HG03565 (cell line): ENCODE measurements around the gene ZC3H13.

Source experiments
- ATAC-seq: cut with Tn5 transposase; IDR thresholded peaks from one replicate; pipeline ENCODE4 v1.9.1; 2021; ENCODE audit warnings: mild to moderate bottlenecking, moderate library complexity; ENCODE audit not compliant: unreplicated experiment

The ZC3H13 gene

DNA sequence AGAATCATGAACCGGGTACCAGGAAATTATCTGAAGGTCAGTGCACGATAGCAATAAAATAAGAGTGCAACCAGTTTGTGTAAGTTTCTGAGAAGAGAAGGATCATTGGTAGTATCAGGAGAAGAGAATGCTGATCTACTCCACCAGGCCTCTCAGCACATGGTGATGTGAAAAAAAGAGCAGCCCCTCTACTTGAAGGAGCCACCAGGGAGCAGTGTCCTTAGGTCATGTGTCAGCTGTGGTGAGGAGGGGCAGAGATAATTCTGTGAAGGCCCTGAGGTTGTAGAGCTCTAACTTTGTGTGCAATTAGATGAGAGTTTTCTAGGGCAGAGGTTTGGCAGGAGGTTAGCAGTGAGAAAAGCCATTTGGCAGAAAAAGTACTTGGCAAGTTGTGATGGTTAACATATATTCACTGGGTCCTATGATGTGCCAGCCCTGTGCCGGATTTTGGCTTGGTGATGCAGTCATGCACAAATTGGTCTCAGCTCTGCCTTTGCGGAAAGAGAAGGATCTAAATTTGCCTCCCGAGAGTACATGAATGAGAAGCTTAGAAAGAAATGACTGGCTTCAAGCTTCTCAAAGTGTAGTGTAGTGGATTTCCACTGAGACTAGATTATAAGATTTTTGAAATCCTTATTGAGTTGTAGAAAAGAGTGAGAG is 19.2 kb upstream of the ZC3H13 start:
- peak; percentile 84 for ATAC-seq

DNA sequence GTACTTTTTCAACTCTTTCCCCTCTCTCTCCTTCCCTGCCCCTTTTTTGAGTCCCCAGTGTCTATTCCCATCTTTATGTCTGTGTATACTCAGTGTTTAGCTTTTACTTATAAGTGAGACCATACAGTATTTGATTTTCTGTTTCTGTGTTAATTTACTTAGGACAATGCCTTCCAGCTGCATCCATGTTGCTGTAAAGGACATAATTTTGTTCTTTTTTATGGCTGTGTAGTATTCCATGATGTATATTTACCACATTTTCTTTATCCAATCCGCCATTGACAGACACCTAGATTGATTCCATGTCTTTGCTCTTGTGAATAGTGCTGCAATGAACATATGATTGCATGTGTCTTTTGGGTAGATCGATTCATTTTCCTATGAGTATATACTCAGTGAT is 10.7 kb upstream of the ZC3H13 start:
- no peak for ATAC-seq

DNA sequence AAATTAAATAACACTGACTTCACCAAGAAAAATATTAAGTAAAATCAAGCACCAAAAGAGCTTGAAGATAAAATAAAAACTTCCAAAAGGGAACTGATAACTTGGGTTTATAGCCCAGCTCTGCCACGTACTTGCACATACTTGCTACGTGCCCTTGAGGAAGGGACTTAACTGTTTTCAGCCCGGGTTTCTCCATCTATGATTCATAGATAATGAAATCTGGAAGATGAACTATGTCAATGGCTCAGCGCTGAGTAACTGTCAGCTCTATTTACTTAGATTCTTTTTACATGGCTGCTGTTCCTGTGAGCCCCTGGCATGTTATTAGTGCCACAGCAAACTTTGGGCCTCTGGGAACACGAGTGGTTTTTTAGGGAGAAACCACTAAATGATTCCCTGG is 9.6 kb upstream of the ZC3H13 start:
- ATAC-seq = no peak

DNA sequence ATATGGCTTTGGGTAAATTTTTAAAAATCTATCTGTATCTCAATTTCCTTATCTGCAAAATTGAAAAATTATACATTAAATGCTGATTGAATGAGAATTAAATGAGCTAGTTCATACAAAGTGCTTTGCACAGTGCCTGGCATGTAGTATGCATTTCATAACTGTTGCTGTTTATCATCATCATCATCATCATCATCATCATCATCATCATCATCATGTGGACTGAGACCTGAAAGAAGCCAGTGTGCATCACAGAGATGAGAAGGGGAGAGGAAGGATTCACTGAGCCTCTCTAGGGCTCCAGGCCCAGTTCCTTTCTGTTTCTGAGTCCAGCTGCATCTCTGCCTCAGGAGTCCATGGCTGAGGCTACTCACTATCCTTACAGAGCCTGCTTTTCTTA is 6.9 kb upstream of the ZC3H13 start:
- ATAC-seq = no peak

DNA sequence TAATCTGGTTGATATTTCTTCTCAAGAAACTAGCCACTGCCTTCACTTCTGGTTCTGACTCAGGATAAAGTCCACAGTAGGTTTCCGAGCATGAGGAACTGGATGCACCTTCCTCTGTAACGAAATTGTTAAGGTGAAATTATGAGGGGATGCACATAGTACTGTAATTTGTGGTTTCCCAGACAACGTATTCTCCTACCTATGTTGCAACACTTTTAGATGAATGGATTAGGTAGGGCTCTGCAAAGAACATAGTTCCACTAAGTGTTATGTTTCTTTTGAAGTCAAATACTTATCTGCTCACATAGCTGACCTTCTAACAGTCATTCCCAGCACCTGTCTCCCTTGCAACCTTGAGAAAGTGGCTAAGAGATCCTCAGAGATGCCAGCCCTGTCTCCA is 5.7 kb upstream of the ZC3H13 start:
- ATAC-seq = no peak

DNA sequence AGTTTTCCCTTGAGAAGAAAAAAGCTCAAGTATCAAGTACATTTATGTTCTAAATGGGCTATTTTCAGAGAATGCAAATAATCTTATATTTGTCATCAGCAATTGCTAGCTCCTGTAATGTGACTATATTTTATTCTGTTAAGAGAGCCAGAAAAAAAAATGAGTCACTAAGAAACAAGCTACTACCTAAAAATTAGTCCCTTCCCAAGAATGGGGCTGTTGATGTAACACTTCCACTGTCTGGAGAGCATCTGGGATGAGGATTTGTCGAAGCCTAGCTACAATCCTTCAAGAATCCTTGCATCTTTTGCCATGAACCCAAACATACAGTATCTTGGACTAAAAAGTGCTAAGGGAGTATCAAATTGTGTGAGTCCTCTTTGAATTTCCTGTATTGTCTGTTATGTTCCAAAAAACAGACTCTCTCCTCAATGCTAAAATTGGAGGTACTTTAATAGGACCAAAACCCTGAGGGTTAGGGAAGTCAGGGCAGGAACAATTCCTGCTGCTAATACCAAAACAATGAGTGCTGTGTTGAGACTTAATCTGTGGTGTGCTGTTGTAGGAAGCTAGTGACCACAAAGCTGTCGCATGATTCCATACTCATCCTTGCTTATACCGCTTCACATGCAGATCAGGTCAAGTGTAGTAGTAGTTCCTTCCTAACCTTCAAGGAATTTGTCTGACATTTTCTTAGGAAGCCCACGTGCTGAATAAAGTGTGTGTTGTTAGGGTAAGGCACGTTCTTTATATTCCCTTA is 4.9 kb upstream of the ZC3H13 start:
- no peak for ATAC-seq

DNA sequence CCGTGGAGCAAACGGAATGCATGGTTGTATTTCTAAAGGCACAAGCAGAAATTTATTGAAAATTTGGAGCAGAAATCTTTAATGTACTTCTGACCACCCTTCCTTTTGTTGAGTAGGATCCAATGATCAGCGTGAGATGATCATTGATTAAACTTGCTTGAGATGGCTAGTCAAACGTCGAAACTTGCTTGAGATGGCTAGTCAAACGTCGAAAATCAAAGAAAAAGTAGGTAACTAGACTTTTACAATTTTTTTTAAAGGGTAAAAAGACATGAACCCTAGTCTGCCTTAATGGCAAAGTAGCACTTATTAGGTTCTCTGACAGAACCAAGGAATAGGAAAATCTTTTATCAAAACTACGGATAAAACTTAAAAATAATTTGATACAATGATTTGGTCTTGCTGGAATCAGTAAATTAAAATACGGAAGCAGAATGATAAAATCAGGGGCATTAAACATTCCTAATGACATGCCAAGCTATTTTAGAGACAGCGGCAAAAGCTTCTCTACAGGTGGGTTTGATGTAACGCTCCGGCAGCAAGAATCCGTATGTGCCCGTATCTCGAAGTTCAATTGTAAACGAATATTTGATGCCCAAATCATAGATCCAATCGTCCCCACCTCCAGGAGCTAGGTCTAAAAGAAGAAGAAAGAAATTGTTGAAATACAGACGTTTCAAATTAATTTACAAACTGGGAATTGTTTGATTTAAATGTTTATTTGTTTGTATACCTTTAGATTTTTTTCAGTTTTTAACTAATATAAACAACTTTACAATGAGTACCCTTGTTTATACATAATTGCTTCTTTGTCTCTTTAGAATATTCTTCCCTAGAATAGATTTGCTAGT is 841 bp upstream of the ZC3H13 start:
- ATAC-seq = no peak

DNA sequence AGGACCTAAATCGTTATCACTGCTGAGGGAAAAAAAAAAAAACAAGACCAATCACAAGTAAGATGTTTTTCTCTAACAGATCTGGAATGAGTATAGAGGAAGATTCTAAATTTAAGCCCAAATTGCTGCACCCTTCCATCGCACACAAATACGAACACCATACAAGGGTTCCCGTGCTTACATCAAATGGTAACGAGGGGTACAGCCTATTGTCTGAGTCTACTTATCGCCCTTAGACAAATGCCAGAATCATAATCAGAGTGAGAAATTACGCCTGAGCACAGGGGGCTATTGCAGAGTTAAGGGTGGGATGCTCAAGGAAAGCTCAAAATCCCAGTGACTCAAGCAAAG is 603 bp downstream of the ZC3H13 start:
- ATAC-seq = no peak

DNA sequence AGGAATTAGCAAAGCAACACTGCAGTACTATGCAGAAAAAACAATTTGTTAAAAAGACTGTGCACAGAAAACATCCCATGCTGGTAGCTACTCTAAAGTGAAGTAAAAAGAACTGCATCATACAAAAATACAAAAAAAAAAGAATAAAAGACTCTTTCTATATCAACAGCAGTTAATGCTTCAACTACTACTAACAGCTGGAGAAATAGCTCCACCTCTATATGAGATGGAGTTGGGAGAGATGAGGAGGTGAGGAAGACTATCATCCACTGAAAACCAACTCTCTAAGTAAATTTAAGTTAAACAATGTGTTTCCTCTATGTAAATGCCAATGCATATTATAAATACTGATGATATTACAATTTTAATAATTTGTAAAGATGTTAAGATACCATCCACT is 1.8 kb downstream of the ZC3H13 start:
- ATAC-seq = no peak

DNA sequence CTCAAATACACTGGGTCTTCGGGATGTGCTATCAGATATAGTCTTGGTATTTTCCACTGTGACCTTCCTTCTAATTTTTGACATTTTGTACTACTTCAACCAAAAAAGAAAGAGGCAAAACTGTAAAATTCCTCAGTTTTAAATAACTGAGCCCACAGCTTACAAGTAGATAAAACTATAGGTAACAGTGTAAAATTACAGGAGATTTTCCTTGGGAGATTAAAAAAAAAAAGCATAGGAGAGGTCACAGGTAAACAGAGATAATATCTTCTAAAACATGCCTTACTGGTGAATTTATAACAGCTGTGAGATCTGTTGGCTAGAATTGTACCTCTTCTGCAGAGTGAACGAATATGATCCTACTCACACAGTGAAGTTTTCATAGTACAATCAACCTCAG is 7.1 kb downstream of the ZC3H13 start:
- ATAC-seq = no peak

DNA sequence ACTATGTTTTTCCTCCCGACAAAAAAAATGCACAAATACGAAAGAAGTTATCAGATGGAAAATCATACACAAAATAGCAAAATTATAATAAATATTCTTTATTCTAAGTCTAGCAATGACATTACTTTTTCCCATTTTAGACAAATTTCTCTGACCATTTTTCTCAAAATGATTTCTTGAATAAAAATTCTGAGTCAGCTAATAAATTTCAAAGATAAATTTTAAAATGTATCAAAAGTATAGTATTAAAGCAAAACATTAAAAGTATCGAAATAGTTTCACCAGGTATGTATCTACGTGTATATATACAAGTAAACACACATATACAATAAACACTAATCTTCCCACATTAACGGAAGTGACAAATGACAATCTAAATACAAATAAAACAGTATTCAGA is 8.9 kb downstream of the ZC3H13 start:
- no peak for ATAC-seq

DNA sequence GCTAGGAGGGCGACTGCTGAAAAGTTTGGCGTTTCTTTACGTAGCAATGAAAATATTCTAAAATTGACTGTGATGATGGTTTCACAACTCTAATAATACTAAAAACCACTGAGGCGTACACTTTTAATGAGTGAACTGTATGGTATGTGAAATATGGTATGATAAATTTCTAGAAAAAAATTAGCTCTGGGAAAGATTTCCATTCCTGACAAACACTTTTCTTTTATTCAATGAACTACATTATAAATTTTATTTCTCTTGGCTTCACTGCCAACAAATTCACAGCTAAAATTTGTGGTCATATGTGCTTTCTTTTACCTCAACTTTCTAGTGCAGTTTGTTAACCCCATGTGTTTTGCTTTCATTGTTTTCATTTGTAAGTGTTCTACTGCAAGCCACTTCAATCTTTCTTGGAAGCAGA is 11.1 kb downstream of the ZC3H13 start:
- ATAC-seq = no peak

DNA sequence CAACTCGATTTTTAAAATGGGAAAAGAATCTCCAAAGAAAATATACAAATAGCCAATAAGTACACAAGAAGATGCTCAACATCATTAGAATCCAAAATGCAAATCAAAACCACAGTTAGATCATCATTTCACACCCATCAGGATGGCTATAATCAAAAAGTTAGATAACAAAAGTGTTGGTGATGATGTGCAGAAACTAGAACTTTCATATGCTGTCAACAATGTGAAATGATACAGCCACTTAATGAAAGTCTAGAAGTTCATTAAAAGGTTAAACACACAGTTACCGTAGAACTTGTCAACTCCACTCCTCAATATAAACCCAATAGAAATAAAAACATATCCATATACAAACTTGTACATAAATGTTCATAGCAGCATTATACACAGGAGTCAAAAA is 11.8 kb downstream of the ZC3H13 start:
- no peak for ATAC-seq

DNA sequence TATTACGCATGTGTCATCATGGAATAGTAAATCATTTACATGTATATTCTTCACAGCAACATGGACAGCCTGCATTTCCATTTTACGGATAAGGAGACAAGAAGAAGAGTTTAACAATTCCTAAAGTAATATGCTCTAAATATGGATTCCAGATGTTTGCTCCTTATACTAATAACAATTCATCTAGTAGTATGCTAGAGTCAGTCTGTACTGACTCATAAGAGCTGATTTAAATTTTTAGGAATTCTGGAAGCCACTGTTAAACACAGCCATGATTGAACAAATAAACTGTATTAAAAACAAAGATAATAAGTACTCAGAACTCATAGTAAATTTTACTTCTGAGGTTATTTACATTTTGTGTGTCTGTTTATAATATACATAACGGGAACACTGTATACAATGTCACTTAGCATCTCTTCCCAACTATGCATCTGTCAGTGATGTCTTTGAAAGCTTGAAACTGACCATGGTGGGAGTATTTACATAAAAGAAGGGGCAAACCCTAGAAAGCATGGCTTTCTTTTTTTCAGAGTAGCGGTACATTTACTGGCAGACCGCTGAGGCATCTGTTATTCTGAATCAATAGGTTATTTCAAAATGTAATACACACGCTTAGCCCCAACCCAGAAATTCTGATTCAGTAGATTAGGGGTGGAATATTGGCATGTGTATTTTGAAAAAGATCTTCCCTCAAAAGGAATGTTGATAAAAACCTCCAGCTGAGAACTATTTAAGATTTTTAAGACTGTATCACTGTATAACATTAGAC is 12.9 kb downstream of the ZC3H13 start:
- no peak for ATAC-seq

DNA sequence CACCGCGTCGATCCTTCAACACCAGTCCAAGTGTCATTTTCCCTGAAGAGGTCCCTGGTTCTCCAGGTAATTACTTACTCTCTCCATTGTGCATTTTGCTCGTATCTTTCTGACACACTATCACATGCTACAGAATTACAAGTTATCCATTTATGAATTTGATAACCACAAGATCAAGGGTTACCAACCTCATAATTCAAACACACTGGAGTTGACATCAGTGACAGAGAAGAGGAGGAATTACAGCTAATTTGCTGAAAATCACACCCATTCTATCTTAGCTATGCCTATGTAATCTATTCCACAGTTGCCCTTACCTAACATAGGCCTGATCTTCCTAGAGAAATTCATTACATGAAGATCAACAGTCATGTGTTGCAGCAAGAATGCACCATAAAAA is 14.2 kb downstream of the ZC3H13 start:
- no peak for ATAC-seq

DNA sequence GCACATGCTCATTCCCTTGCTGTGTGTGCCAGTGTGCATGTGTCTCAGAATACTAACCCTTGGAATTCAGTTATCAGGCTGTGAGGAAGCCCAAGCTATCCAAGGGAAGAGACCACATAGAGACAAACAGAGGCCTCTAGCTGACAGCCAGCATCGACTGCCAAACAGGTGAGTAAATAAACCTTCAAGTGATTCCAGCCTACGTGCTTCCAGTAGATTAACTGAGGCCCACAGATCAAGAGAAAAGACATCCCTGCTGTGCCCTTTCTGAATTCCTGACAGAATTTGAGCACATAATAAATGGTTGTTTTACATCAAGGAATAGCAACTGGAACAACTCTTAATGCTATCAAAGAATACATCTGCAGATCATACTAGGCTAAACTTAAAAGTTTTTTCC is 17.5 kb downstream of the ZC3H13 start:
- ATAC-seq = no peak

DNA sequence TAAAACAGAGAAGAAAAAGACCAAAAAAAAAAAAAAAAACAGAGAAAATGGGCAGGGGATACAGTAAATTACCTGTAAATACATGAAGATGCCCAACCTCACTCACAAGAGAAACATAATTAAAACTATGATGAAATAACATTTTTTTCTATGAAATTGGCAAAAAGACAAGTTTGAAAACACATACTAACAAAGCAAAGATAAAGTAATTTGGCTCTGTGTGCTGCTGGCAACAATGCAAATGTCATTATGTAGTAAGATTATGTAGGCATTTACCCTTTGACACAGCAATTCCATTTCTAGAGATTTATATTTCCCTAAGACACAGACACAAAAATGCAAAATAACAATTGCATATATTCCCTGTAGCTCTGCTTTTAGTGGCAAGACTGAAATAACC is 20.2 kb downstream of the ZC3H13 start:
- no peak for ATAC-seq

DNA sequence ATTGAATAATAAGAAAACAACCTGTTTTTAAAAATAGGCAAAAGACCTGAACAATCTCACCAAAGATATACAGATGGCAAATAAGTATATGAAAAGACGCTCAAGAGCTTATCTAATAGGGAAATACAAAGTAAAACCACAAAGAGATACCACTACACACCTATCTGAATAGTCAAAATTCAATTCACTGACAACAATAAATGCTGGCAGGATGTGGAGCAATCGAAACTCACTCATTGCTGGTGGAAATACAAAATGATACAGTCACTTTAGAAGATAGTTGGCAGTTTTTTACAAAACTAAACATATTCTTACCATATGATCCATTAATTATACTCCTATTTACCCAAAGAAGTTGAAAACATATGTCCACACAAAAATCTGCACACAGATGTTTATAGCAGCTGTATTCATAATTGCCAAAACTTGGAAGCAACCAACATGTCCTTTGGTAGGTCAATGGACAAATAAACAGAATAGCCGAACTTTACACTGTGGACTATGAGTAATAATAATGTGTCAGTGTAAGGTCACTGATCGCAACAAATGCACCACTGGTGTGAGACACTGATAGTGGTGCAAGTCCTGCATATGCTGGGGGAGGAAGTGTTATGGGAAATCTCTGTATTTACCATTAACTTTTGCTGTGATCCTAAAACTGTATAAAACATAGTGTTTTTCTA is 20.8 kb downstream of the ZC3H13 start:
- ATAC-seq = no peak

DNA sequence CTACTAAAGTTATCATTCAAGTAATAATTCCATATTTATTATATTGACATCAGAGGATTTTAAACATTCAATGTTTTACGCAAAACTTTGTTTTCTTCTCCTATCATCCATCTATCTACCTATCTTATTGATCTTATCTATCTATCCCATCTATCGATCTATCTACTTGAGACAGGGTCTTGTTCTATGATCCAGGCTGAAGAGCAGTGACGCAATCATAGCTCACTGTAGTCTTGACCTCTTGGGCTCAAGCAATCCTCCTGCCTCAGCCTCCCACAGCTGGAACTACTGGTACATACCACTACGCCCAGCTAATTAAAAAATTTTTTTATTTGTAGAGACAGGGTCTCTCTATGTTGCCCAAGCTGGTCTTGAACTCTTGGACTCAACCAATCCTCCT is 27.4 kb downstream of the ZC3H13 start:
- no peak for ATAC-seq

DNA sequence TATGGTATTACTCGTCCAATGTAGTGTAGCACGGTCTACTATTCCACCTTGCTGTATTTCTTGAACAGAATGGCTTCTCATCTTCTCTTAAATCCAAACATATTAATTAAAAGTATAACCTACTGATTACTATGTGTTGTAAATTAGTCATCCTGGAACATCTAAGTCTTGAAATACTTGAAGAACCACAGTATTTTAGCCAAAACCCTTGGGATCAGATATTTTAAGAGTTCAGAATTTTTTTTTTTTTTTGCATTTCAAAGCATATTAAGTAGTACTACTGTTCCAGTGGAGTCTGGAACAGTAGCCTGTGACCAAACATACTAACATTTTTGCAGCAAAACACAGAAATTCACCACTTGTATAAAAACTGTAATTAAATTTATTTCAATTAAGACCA is 30.1 kb downstream of the ZC3H13 start:
- ATAC-seq = no peak

DNA sequence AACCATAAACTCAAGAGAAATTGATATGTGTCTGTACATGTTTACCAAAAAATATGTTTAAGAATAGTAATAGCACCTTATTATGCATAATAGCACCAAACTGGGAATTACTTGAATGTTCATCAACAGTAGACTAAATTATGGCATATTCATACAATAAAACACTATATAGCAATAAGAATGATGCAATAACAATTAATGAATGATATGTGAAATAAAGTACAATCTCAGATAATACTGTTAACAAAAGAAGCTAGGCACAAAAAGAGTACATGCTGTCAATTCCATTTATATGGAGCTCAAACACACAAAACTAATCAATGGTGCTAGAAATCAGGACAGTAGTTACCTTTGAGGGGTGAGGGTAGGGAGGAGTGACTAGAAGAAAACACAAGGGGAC is 36.3 kb downstream of the ZC3H13 start:
- no peak for ATAC-seq
